IPS-18c (cell line): ENCODE data around the gene RRP9.

ENCODE experiments used
- H3K4me3 ChIP-seq: 2 replicates; pipeline ENCODE4 v1.7.0; 2013; ENCODE audit warnings: low read depth, mild to moderate bottlenecking, low read length, moderate library complexity; ENCODE audit not compliant: insufficient read depth
- H3K9me3 ChIP-seq: one replicate; pipeline ENCODE4 v1.6.1; 2013; ENCODE audit warnings: mild to moderate bottlenecking, low read length, moderate library complexity; ENCODE audit not compliant: control insufficient read depth, insufficient read depth

Gene RRP9

DNA sequence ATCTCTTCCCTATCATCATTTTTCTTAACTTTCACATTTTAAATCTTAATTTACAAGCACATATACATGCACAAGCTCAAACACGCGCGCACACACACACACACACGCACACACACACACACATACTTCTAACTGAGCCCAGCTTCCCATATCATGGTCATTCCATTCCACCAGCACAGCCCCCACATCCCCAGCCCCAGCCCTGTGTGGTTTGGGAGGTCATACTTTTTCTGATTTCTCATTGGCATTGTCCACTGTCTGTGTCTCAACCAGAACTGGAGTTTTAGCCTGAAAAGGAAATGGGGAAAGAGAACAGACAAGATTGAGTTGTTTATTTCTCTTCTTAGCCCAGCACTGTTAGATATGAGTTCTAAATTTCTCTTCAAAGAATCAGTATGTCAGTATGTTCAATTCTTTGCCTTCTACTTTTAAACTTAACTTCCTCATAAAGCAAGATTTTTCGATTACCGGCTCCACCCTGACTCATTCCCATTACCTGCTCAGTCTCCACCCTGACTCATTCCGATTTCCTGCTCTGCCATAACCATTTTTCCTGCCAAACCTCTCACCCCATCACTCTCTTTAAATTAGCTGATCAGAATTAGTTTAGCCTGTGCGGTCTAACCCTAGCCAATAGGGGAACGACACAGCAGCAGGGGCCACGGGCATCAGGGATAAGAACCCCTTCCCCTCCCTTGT, 44.9 kb downstream of the RRP9 start:
- H3K4me3 ChIP-seq = no peak overlapping the region
- H3K9me3 ChIP-seq = no peaks in the 10 kb centered on the region

DNA sequence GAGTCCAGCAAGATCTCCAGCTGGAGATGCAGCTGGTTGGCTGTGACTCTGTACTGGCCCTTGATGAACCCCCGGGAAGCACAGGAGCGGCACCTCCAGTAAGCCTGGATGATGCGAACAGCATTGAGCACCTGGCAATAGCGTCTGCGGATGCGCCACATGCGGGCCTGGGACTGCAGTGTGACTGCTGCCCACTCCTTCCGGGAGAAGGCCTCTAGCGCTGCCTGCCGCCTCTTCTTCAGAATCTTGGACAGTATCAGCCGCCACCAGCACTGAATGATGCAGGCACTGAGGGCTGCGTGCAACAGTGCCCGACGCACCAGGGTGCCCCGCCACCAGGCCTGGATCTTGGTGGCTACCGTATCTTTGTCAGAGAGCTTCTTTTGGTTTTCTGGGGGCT, 46.8 kb downstream of the RRP9 start:
- Histone ChIP-seq H3K9me3 (no peaks in the 10 kb centered on the region), H3K4me3 (no peak overlapping the region)

DNA sequence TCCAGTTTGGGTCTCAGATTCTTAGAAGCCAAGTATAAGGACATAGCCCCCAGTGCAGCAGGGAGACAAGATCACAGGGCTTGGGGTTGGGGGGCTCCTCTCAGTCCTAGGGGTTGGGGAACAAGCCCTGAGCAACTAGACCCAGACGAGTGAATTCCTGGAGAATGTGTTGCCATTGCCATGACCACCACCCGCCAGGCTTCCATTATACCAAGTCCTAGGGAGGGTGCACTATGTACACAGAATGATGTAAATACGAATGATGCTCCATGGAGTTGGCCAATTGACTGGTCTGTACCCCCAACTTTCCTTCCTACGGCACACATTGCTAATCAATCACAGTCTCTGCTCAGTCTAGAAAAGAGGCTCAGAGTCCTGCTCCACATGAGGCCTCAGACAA, 47.3 kb downstream of the RRP9 start:
- Histone ChIP-seq H3K9me3 (no peaks in the 10 kb centered on the region), H3K4me3 (no peak overlapping the region)

DNA sequence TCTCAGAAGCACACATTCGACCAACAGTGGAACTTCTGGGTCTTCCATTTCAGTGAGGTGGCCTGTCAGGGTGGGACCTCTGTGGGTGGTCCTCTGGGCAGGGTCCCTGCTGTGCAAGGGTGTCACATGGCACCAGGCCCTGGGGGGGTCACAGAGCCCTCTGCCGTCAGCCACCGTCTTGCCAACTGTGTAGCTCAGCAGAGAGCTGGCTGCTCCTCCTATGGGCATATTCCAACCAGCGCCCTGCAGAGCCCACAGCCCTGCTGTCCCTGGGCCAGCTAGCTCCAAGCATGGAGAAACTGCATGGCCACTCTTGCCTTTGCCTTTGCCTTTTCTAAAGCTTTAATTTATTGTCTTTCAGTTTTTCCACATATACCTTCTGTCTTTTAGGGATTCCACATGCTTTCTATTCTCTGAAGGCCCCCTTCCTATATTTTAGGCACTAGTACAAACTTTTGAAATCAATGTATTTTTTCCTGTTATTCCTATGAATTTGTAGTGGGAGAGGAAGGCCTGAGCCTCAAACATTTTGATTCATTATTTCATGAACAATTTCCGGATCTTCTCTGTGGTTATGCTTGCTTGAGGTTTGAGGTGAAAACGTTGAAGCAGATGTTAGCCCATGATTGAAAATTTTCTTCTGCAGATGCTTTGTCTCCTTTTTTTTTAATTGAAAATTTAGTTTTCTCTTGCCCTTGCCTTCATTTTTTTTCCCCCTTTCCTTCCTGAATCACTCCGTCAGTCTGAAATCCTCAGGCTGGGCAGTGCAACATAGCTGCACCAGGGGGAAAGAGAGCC, 50.3 kb downstream of the RRP9 start:
- Histone ChIP-seq H3K9me3 (no peaks in the 10 kb centered on the region), H3K4me3 (no peak overlapping the region)

DNA sequence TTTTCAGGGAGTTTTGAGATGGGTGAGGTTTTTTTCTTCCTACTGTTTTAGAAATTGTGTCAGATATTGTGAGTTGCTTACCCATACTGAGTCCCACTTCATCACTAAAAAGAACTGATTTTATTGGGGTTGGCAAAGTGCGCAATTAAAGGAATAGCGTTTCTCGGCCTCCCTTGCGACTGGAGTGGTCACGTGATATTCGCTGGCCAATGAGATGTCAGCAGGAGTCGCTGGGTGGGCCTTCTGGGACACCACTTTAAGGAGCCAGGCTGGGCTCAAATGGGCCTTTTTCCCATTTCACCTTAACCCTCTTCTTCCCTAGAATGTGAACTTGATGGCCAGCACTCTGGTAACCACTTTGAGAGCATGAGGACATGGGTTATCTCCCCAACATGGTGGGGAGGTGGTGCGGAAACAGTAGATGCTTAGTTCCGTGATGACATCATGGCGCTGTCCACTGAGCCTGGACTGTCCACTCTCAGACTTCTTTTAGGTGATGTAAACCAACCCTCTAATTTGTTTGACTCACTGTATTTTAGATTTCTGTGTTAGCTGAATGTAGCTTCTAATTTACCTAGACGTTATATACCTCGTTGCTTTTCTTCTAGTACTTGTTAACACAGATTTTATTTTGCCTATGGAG, 53.1 kb downstream of the RRP9 start:
- H3K9me3 ChIP-seq = no peaks in the 10 kb centered on the region

DNA sequence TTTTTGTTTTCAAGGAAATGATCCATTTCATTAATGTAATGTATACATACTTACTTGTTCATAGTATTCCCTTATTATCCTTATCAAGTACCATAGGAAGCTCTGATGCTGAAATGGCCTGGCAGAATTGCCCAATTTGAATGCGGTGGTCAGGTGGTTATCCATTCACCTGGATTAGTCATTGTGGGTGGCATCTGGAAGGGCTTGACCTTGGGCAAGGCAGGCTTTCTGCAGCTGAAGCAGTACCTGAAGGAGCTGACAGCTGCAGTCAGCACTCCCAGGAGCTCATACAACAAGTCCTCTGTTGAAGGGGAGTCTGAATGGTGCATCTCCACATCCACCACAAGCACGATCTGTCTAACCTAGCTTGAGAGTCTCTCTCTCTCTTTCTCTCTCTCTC, 54.1 kb downstream of the RRP9 start:
- Histone ChIP-seq H3K4me3 (no peak overlapping the region), H3K9me3 (no peaks in the 10 kb centered on the region)

More for the DNA sequence above, 53.1 kb downstream of the RRP9 start:
- H3K4me3 ChIP-seq = no peak overlapping the region

DNA sequence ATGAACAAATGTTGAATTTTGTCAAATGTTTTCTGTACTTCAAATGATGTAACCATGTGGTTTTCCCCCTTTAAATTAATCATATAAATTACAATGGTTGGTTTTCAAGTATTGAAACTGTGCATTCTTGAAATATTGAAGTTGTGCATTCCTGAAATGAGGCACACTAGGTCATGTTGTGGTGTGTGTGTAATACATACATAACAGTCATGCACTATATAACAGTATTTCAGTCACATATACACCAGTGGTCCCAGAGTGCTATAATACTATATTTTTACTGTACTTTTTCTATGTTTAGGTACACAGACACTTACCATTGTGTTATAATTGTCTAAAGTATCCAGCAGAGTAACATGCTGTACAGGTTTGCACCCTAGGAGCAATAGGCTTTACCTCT, 55.3 kb downstream of the RRP9 start:
- Histone ChIP-seq H3K9me3 (no peaks in the 10 kb centered on the region), H3K4me3 (no peak overlapping the region)
